ENCODE measurements around the gene GRHPR.

DNA sequence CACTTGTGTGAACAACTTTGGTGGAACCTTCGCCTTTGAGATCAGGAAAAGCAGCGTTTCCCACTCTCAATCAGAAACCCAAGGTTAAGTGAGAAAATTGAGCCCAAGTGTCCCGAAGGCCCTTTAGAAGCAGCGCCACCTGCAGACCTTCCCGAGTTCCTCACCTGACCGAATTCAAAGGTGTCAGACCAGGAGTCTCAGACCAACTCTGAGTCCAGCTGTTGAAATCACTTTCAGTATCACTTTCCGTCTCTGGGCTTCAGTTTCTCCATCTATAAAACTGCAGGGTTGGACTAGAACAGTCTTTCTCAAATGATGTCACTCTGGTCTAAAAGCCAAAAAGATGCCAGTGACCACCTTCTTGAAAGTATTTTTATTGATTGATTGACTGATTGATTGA is 31.7 kb upstream of the GRHPR start:
- TF ChIP-seq FOXM1 (IDR thresholded peaks at IDR 0.05; ENCODE audit: borderline replicate concordance) (no peak), ELF4 (IDR thresholded peaks at IDR 0.05) (no peak), BHLHE40 (IDR thresholded peaks at IDR 0.05; ENCODE audit: borderline replicate concordance) (no peak), LEF1 (IDR thresholded peaks at IDR 0.05; ENCODE audit: borderline replicate concordance) (no peak), SP1 (IDR thresholded peaks at IDR 0.05) (no peak), NFRKB (IDR thresholded peaks at IDR 0.05) (no peak), FOXK2 (IDR thresholded peaks at IDR 0.05) (no peak), FOXA1 (IDR thresholded peaks at IDR 0.05) (no peak), L3MBTL2 (conservative IDR thresholded peaks at IDR 0.05) (no peak)
- TF ChIP-seq, protein P1, sequence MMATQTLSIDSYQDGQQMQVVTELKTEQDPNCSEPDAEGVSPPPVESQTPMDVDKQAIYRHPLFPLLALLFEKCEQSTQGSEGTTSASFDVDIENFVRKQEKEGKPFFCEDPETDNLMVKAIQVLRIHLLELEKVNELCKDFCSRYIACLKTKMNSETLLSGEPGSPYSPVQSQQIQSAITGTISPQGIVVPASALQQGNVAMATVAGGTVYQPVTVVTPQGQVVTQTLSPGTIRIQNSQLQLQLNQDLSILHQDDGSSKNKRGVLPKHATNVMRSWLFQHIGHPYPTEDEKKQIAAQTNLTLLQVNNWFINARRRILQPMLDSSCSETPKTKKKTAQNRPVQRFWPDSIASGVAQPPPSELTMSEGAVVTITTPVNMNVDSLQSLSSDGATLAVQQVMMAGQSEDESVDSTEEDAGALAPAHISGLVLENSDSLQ (IDR thresholded peaks at IDR 0.05) = no peak

All from HEK293T (cell line).